Measurements from ENCODE around the gene SOAT2.
A peak's percentile ranks its signal among the peaks of the same experiment; 100 is the strongest.
"Not testable (repeated sequence)": the region's sequence is repeated elsewhere in the genome, so short reads cannot be mapped to it uniquely, and the experiment has no call there.

The SOAT2 gene

DNA sequence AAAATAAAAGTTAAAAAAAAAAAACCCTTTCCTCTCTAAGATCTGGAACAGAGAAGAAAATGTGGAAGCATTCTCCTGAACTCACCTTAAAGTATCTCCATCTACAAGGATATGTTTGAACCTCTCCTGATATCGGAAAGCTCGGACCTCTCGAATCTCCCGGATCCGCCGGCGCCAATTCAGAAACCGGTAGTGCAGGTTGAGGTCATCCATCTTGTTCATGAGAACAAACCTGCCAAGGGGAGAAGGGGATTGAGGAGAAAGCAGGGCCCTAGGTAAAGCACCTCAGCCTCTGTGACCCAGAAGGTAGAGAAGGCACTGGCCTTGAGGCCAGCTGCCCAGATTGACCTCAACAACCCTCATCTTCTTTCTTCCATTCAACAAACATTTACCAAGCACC, 26.3 kb upstream of the SOAT2 start:
- no peak for DNase-seq (ENCODE audit: low read depth, low spot score)
- H3K4me3 ChIP-seq (ENCODE audit: low read length) = no peak overlapping the region

DNA sequence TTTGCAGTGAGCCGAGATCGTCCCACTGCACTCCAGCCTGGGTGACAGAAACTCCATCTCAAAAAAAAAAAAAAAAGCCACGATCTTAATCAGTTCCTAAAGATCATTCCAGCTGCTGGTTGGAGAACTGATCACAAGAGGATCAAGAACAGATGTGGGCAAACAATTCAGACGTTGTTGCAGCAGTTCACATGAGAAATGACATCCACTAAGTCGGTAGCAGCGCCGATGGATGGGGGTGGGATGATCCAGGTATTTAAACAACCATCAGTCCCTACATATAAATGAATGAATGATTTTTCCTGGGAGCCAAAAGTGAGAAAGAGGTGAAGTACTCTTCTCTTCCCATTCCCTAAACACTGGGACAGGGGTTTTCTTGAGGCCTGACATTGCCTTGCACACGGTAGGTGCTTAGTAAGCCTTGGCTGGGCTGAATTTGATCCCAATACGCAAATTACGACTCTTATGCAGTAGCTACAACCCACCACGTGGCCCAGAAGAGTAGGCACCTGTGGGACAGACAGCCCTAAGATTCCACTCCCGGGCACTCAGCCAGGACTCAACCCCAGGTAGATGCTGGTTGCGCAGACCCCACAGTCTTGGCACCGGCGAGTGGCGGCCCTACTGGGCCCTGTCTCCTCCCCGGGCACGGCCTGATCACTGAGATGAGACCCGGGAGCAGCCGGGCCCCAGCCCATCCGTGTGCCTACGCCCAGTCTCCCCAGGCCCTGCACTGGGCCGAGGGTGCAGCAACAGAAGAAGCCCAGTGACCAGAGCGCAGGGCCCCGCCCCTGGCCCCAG, 24.7 kb upstream of the SOAT2 start:
- peak; percentile 34 for DNase-seq (ENCODE audit: low read depth, low spot score)
- H3K4me3 ChIP-seq (ENCODE audit: low read length) = peak overlapping the region; percentile 77

DNA sequence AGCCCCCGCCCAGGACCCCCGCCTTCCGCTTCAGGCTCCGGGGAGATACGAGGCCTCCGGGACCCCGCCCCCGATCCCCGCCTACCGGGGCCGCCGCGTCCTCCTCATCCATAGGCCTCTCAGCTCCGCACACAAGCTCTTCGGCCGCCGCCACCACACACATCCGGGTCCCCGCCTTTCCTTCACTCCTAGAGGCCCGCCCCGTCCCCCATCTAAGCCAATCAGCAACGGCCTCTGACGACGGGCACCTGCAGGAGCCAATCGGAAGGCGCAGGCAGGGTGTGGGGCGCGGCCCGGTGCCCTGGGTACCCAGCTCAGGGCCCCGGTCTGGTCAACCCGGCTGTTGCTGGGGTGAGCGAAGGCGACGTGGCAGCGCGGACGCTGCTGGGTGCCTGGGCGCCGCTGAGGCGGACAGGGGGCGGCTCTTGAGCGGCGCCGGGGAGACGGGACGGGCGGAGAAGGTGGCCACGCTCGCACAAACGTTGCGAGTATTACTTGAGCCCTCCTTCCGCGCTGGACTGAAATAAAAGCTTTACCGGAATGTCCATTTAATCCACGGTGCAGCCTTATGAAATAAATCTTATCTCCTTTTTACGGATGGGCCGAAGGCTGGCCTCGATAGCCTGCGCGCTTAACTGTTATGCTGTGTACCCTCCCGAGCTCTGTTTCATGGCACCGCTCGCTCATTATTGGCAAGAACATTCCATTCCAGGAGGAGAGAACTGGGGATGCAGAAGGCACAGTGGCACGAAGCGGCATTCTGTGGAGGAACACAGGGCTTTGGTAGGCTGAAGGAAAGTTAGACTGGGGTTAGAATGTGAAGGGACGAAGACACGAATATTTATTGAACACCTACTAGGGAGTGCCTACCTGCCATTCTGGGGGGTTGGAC, 23.8 kb upstream of the SOAT2 start, which contains the start of gene SPRYD3:
TSS of gene SPRYD3 (minus strand) at position 165 of the 892 bp plus-strand sequence. CDS start at position 108, 57 bp downstream.
- peak; percentile 90 for DNase-seq (ENCODE audit: low read depth, low spot score)
- H3K4me3 ChIP-seq (ENCODE audit: low read length) = peak within 1 kb of the TSS; percentile 77

DNA sequence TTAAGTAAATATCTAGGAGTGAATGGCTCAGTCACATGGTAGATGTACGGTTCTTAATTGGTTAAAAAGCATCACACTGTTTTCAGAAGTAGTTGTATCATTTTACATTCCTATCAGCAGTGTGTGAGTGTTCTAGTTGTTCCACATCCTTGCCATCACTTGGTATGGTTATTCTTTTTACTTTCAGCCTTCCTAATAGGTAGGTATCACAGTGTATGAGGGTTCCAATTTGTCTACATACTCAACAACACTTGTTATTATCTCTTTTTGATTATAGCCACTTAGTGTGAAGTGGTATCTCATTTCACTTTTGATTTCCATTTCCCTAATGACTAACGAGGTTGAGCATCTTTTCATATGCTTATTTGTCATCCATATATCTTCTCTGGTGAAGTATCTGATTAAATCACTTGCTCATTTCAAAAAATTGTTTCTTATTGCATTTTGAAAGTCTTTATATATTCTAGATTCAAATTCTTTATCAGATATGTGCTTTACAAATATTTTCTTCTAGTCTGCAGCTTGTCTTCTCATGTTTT, 20.6 kb upstream of the SOAT2 start:
- H3K4me3 ChIP-seq (ENCODE audit: low read length) = no peak overlapping the region
- DNase-seq (ENCODE audit: low read depth, low spot score) = no peak

DNA sequence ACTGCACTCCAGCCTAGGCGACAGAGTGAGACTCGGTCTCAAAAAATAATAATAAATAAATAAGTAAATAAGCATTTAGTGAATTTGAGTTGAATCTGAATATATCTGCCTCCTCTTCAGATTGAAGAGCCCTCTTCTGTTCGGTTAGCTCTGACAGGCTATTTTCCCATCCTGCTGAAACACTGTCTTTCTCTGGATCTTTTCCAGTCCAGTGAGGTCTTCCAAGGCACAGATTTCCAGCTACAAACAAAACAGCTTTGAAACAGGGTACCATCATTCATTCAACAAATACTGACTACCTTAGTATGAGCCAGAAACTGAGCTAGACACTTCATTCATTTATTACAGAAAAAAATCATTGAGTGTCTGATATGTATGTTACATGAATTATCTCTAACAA, 16.9 kb upstream of the SOAT2 start:
- no peak for DNase-seq (ENCODE audit: low read depth, low spot score)
- H3K4me3 ChIP-seq (ENCODE audit: low read length) = no peak overlapping the region

DNA sequence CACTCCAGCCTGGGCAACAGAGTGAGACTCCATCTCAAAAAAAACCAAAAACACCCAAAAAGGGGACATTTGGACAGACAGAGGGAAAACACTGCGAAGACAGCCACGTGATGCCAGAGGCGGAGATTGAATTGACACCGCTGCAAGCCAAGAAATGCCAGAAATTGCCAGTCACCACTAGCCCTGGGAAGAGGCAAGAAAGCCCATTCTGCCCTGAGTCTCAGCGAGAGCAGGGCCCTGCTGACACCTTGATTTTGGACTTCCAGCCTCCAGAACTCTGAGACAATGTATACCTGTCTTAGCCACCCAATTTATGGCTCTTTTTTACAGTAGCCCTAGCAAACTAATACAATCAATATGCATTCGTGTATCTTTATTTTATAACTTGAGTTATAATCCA, 13.2 kb upstream of the SOAT2 start:
- no peak for DNase-seq (ENCODE audit: low read depth, low spot score)
- H3K4me3 ChIP-seq (ENCODE audit: low read length) = no peak overlapping the region

DNA sequence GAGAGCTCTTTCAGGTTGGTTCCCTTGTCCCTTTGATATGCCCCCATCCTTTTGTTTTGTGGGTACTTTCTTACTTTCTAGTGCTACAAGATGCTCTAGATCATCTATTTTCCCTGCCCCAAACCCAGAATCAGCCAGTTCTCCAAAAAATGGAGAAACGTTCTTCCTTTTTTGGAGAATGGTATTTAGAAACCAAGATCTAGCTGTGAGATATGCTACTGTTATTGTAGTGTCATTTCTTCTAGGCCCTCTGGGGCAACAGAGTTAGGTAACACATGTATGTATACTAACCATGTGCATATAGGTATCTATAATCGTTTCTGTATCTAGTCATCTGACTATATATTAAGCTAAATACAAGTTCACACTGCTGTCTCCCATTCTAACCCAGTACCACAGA, 12.7 kb upstream of the SOAT2 start:
- DNase-seq (ENCODE audit: low read depth, low spot score) = no peak
- no peak overlapping the region for H3K4me3 ChIP-seq (ENCODE audit: low read length)

DNA sequence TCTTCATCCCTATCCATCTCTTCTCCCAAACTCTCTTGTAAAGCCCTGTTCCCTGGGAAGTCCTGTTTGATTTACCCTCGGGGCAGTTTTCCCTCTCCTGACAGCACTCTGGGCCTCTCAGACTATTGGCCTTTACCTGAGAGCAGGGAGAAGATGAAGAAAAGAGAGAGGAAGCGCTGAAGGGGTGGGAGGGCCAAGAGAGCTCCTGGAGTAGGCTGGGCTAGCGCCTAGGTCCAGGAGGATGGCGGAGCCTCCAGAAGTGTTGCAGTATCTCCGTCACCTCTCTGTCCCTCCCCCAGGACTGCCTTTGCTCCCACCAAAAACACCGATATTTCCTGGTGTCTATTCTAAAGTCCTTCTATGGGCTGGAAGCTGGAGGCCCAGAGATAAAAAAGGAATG, 11.5 kb upstream of the SOAT2 start:
- DNase-seq (ENCODE audit: low read depth, low spot score) = no peak
- H3K4me3 ChIP-seq (ENCODE audit: low read length) = no peak overlapping the region

DNA sequence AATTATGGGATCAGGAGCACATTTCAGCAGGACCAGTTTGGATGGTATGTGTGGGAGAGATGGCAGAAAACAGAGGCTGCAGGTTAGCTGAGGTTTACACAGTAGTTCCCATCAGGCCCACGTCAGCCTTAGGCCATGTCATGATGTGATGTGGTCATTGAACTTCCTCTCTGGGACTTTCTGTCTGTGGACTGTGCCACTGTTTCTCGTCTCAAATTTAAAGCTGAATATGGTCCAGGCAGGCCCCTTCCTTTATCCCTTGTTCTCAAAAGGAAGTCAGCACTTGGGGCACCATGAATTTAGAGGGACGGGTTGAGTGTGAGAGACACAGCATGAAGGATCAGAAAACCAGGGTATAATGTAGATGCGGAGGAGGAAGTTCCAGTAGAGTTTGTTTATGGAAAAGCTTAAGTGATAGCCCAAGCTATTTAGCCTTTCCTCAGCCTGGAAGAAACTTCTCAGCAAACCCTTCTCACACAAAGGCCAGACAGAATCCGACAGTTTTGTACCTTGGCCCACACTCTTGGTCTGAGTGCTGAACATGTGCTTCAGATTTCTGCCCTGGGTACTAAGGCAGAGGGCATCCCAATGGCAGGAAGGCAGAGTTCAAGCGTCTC, 9.4 kb upstream of the SOAT2 start:
- H3K4me3 ChIP-seq (ENCODE audit: low read length) = no peak overlapping the region
- no peak for DNase-seq (ENCODE audit: low read depth, low spot score)

DNA sequence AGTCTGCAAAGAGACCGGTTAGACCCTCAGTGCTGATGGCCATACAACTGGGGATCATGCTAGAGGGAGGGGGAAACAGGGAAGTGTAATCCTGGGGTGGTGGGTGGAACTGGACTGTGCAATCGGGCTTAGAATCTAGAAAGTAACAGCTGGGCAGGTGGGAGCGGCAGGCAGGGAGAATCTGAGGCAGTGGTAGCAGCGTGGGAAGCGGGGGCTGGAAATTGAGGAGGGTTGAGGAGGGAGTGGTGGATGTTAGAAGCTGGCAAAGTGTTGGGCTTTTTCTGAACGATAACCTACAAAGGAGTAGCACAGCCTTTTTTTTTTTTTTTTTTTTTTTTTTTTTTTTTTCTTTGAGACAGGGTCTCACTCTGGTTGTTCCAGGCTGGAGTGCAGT, 8.9 kb upstream of the SOAT2 start:
- DNase-seq (ENCODE audit: low read depth, low spot score) = no peak
- no peak overlapping the region for H3K4me3 ChIP-seq (ENCODE audit: low read length)

DNA sequence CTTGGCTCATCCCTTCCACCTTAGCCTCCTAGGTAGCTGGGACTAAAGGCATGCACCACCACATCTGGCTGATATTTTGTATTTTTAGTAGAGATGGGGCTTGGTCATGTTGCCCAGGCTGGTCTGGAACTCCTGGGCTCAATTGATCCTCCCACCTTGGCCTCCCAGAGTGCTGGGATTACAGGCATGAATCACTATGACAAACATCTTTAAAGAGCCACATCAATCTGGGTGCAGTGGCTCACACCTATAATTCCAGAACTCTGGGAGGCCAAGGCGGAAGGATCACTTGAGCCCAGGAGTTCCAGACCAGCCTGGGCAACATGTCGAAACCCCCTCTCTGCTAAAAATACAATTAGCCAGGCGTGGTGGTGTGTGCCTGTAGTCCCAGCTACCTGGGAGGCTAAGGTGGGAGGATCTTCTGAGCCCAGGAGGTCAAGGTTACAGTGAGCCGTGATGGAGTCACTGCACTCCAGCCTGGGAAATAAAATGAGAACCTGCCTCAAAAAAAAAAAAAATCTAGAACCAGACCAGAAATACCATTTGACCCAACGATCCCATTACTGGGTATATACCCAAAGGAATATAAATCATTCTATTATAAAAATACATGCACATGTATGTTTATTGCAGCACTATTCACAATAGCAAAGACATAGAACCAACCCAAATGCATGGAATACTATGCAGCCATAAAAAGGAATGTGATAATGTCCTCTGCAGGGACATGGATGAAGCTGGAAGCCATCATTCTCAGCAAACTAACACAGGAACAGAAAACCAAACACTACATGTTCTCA, 8.3 kb upstream of the SOAT2 start:
- not testable (repeated sequence) for DNase-seq (ENCODE audit: low read depth, low spot score); H3K4me3 ChIP-seq (ENCODE audit: low read length)

DNA sequence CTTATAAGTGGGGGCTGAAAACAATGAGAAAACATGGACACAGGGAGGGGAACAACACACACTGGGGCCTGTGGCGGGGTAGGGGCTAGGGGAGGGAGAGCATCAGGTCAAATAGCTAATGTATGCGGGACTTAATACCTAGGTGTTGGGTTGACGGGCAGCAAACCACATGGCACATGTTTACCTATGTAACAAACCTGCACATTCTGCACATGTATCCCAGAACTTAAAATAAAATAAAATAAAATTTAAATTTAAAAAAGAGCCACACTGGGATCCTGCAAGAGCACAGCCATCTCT, 7.7 kb upstream of the SOAT2 start:
- DNase-seq (ENCODE audit: low read depth, low spot score); H3K4me3 ChIP-seq (ENCODE audit: low read length): not testable (repeated sequence)

DNA sequence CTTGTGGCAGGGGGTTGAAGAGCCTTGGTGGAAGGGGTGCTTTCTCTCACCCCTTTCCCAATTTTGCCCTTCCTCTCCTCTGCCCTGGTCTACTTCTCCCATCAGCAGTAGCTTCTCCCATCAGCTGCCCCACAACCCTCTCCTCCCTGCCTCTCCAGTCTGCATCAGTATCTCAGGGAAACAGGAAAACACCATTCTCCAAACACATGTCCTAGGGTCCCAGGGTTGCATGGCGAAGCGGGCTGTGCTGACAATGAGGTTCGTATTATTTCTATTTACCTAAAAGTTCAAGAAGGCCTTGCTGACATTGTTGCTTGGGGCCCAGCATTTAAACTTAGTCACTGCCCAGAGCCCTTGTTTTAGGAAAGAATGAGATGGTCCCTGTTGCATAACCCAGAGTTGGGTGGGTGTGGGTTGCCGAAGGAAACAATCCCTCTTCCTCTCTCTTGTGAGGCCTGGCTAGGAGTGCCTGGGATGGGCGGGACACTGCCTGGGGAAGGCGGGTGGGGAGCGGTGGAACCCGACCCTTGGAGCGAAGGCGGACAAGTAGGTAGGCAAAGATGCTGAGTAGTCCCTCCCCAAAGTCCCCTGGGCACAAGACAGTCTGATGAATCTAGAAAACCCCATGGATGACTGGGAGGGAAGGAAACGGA, 7.1 kb upstream of the SOAT2 start:
- no peak for DNase-seq (ENCODE audit: low read depth, low spot score)
- no peak overlapping the region for H3K4me3 ChIP-seq (ENCODE audit: low read length)

DNA sequence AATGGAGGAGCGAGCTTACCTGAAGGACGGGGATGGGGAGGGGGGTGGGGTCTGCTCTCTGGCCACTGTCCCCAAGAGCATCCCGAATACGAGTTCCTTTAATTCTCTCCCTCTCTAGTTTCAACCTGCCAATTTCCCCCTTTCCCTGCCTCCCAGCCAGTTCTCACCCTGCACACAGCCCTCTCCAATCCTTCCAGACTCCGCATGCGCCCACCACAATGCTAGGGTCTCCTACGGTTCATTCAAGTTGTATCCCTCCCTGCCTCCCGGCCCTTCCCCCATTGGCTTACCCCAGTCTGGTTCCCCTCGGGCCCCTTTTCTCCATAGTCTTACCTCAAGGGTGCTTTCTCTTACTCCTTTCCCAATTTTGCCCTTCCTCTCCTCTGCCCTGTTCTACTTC, 6.5 kb upstream of the SOAT2 start:
- no peak for DNase-seq (ENCODE audit: low read depth, low spot score)
- H3K4me3 ChIP-seq (ENCODE audit: low read length) = no peak overlapping the region

DNA sequence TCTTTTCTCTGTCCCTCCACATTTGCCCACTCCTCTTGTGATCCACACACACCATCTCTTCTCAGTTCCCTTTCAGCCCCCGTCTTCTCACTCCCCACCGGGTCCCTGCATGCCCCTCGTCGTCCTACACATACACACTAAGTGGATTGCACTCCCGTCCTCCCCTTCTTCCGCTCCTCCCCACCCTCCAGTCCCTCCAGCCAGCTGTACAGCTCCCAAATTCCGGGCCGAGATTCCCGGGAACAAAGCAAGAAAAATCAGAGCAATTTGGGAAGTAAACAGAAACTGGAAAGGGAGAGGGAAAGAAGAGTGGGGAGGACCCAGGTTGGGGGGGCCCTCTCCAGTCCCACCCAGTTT, 6.1 kb upstream of the SOAT2 start:
- DNase-seq (ENCODE audit: low read depth, low spot score) = no peak
- H3K4me3 ChIP-seq (ENCODE audit: low read length) = peak overlapping the region; percentile 56

DNA sequence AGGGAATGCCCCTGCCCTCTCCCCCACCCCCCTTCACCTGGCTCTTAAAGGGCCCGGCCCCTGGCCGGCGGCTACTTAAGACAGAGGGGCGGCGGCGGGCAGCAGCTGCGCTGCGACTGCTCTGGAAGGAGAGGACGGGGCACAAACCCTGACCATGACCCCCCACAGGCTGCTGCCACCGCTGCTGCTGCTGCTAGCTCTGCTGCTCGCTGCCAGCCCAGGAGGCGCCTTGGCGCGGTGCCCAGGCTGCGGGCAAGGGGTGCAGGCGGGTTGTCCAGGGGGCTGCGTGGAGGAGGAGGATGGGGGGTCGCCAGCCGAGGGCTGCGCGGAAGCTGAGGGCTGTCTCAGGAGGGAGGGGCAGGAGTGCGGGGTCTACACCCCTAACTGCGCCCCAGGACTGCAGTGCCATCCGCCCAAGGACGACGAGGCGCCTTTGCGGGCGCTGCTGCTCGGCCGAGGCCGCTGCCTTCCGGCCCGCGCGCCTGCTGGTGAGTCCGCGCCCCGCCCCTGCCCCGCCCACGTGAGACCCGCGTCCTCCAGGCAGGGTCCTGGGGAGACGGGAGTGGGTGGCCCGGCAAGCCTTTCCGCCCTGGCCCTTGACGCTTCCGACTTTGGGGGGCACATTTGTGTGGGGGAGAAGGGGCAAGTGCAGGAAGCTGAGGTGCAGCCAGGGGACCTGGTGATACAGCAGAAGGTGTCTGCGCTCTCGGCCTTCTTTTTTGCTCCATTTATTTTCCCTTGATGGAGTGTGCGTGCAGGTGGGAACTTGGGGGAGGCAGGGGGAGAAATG, 5.5 kb upstream of the SOAT2 start, which contains the start of gene IGFBP6:
TSS of gene IGFBP6 (plus strand) at position 104 of the 790 bp plus-strand sequence. CDS start at position 155, 51 bp downstream.
- DNase-seq (ENCODE audit: low read depth, low spot score) = peak; percentile 37
- H3K4me3 ChIP-seq (ENCODE audit: low read length) = peak within 1 kb of the TSS; percentile 56

DNA sequence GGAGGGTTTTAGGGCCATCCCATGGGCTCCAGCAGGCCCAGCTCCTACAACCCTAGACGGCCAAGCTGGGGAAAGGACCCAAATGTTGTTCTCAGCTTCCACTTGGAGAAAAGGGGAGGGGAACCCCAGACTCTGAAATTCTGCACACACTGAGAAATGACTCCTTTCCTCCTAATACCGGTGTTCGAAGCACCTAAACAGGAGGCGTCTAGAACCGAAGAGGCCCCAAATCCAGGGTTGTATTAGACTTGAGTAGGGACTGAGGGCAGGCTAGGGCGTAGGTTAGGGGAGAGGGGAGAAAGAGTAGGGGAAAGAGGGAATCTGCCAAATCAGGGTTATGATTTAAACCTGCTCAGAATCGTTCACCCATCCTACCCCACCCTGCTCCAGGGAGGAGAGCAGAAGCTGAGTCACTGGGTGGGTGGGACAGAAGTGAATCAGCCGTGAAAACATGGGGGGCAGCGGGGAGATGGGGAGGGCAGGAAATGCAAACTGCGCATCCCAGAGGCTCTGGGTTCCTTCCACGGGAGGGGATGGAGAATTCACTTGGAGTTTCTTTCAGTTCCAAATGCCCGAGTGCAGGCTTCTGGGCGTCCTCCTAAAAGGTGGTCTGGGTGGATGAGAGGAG, 4.8 kb upstream of the SOAT2 start:
- peak overlapping the region; percentile 56 for H3K4me3 ChIP-seq (ENCODE audit: low read length)
- DNase-seq (ENCODE audit: low read depth, low spot score) = no peak
